ENCODE results near the gene OR4Q2. TPM values are rescaled to one million over a fixed set of nuclear protein-coding genes. Genes with fewer than 3 reads are reported as not detected.

The OR4Q2 gene
- total and polyA plus RNA-seq, 2 donors (not counting 3 experiments of a cell fraction or from before 2014, with no cell fraction given) = not detected

DNA sequence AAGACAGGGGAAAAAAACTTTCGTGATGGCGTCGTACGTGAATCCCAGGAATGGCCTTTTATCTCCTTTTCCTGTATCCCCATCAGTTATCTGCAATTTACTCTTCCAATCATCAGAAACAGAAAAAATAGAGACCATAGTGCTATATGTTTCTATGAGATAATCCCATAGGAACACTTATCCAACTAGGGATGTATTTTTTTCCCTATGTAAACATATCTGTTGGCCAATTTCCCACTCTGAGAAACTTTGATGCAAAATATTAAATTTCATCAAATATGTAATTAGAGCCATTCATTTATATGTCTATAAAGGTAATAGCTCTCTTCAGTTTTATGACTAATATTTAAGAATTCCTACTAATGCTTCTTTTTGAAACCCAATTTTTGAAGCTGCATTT is 34.0 kb downstream of the OR4Q2 start, which contains the start of gene OR4K13:
Gene OR4K13, minus strand, starts transcription at position 101 of the 400 bp plus-strand sequence. CDS start 1,280 bp downstream, outside the sequence.
- no peak for DNase-seq (ENCODE audit: low read depth, low spot score)
- FAIRE-seq = no peak
- H3K79me2 ChIP-seq (ENCODE audit: control insufficient read depth, insufficient read depth, low read length) = no peaks in the 10 kb centered on the region
- BruUV-seq (replicated peaks) = no TSS peak
- TF ChIP-seq, protein P1, sequence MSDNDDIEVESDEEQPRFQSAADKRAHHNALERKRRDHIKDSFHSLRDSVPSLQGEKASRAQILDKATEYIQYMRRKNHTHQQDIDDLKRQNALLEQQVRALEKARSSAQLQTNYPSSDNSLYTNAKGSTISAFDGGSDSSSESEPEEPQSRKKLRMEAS (IDR thresholded peaks at IDR 0.05; ENCODE audit: insufficient read depth, insufficient read length) = no peak
- no peak for TF ChIP-seq MYC (IDR thresholded peaks at IDR 0.05; ENCODE audit: low read depth, low read length)
- no peak for TF ChIP-seq JUN (IDR thresholded peaks at IDR 0.05; ENCODE audit: borderline replicate concordance, insufficient read depth, insufficient read length, low read depth)
- TF ChIP-seq FOS (IDR thresholded peaks at IDR 0.05; ENCODE audit: borderline replicate concordance, insufficient read depth, low read length) = no peak
- TF ChIP-seq, protein P2, sequence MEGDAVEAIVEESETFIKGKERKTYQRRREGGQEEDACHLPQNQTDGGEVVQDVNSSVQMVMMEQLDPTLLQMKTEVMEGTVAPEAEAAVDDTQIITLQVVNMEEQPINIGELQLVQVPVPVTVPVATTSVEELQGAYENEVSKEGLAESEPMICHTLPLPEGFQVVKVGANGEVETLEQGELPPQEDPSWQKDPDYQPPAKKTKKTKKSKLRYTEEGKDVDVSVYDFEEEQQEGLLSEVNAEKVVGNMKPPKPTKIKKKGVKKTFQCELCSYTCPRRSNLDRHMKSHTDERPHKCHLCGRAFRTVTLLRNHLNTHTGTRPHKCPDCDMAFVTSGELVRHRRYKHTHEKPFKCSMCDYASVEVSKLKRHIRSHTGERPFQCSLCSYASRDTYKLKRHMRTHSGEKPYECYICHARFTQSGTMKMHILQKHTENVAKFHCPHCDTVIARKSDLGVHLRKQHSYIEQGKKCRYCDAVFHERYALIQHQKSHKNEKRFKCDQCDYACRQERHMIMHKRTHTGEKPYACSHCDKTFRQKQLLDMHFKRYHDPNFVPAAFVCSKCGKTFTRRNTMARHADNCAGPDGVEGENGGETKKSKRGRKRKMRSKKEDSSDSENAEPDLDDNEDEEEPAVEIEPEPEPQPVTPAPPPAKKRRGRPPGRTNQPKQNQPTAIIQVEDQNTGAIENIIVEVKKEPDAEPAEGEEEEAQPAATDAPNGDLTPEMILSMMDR (IDR thresholded peaks at IDR 0.05; ENCODE audit: extremely low read depth in 1 of 2, insufficient read depth in 1 of 2, low read depth in 1 of 2, low read length in 2 of 2) = no peak
- TF ChIP-seq GATA2 (IDR thresholded peaks at IDR 0.05; ENCODE audit: insufficient read depth, insufficient read length, low read depth, low read length) = no peak
- TF ChIP-seq POLR2A (IDR thresholded peaks at IDR 0.05; ENCODE audit: low read depth, low read length) = no peak
- TF ChIP-seq EZH2 (IDR thresholded peaks at IDR 0.05; ENCODE audit: borderline replicate concordance, low read depth, low read length, severe bottlenecking) = no peak
- TF ChIP-seq POLR2AphosphoS5 (IDR thresholded peaks at IDR 0.05; ENCODE audit: insufficient read depth, low read depth, low read length) = no peak
- no peak within 1 kb of the TSS for H2AFZ ChIP-seq (ENCODE audit: low read depth, low read length)
- intact Hi-C loops (cut with micrococcal nuclease) = no loop called here
- no peaks in the 10 kb centered on the region for H4K20me1 ChIP-seq (replicated peaks; ENCODE audit: control insufficient read depth, extremely low read depth, insufficient read depth, low read length)
- no peak within 1 kb of the TSS for H3K4me2 ChIP-seq (ENCODE audit: insufficient read depth, low read length)
- H3K4me1 ChIP-seq (ENCODE audit: control insufficient read depth, extremely low read depth, insufficient read depth, low read length) = no peaks in the 10 kb centered on the region
- ChIA-PET CTCF (no interaction called here), POLR2A (no interaction called here)
- no peak within 1 kb of the TSS for H3K9ac ChIP-seq (replicated peaks; ENCODE audit: extremely low read depth, insufficient read depth, low read length)
- no peaks in the 10 kb centered on the region for H3K27me3 ChIP-seq (ENCODE audit: control insufficient read depth in 2 of 2, insufficient read depth in 2 of 2, low read length in 2 of 2)
- no peak within 1 kb of the TSS for H3K27ac ChIP-seq (ENCODE audit: insufficient read depth, low read depth, low read length)
- no peaks in the 10 kb centered on the region for H3K9me1 ChIP-seq (replicated peaks; ENCODE audit: control insufficient read depth, extremely low read depth, insufficient read depth, low read length)
- peaks cover 7% of the 10 kb centered on the region for H3K9me3 ChIP-seq (replicated peaks; ENCODE audit: control insufficient read depth, insufficient read depth, low read length)
- H3K36me3 ChIP-seq (ENCODE audit: control insufficient read depth in 2 of 2, extremely low read depth in 1 of 2, insufficient read depth in 2 of 2, low read length in 2 of 2) = no peaks in the 10 kb centered on the region
- no peak within 1 kb of the TSS for H3K4me3 ChIP-seq (replicated peaks in 1 of 3; ENCODE audit: insufficient read depth in 1 of 3, low read depth in 1 of 3, low read length in 3 of 3)
- dilution Hi-C loops (cut with MboI; ENCODE audit: extremely low pct_ligation_motif_present, low sequenced_read_pairs) = no loop called here
